ENCODE results near the gene ITGAE. TPM values are rescaled to one million over a fixed set of nuclear protein-coding genes. Genes with fewer than 3 reads are reported as not detected.
A peak's percentile ranks its signal among the peaks of the same experiment; 100 is the strongest.
"Not testable (repeated sequence)": the region's sequence is repeated elsewhere in the genome, so short reads cannot be mapped to it uniquely, and the experiment has no call there.

ITGAE gene
- total RNA-seq, 1 donor from 2014 or later, result 47.5 TPM

DNA sequence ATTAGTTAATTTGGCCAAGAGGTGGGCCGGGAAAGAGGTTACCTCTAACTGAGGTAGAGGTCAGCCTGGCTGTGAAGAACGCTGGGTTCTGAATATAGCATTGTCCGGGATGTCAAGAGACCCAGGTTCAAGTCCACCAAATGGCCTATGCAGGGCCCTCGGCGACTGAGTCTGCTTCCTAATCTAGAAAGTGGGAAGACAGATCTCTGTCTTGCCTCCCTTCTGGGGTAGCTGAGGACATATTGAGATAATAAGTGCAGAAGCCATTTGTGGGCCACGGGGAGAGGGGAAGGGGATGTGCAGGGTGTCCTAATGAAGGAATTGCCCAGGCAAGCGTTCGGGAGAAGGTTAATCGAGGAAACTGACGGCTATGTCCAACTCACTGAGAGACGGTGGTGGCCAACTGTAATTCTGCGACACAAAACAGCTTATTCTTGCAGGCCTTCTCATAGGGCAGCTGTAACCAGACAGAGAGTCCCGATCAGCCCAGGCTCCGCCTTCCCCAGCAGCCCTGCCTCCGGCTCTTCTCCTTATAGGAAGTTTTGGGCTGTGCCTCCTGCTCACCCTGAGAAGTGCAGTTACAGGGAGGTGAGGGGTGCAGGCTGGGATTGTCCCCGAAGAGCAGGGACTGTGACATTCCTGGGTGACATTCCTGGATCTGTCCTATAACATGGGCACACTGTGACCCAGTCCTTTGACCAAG, 61.4 kb downstream of the ITGAE start:
- H3K9ac ChIP-seq, result no peak overlapping the region

DNA sequence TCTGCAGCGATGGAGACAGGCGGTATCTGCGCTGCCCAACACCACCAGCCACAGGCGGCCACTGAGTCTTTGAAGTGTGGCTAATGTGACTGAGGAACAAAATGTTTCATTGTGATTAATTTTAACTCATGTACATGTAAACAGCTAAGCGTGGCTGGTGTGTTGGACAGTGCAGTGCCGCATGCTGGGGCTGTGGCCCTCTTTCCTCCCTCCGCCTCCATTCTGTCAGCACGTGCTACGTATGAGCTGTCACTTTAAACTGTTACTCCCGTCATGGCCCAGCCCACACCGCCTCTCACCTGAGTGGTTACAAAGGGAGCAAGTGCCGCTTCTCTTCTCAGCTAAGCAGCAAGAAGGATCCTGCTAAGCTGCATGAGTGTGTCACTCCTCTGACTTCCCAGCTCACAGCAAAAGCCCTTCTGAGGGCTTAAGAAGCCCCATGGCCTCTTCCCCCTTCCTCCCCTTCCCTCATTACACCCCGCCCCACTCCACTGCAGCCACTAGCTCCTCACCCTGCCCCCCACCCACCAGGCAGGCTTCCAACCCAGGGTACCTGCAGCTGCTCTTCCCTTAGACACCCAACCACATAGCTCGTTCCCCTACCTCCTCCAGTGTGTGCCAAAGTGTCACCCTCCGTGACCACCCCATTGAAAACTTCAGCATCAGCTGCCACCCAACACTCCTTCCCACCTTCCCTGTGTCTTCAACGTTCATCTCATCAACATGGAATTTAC, 62.3 kb downstream of the ITGAE start:
- TF ChIP-seq EZH2phosphoT487 (IDR thresholded peaks at IDR 0.05) (no peak), EZH2 (IDR thresholded peaks at IDR 0.05) (no peak)
- TF ChIP-seq, protein P1, sequence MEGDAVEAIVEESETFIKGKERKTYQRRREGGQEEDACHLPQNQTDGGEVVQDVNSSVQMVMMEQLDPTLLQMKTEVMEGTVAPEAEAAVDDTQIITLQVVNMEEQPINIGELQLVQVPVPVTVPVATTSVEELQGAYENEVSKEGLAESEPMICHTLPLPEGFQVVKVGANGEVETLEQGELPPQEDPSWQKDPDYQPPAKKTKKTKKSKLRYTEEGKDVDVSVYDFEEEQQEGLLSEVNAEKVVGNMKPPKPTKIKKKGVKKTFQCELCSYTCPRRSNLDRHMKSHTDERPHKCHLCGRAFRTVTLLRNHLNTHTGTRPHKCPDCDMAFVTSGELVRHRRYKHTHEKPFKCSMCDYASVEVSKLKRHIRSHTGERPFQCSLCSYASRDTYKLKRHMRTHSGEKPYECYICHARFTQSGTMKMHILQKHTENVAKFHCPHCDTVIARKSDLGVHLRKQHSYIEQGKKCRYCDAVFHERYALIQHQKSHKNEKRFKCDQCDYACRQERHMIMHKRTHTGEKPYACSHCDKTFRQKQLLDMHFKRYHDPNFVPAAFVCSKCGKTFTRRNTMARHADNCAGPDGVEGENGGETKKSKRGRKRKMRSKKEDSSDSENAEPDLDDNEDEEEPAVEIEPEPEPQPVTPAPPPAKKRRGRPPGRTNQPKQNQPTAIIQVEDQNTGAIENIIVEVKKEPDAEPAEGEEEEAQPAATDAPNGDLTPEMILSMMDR (IDR thresholded peaks at IDR 0.05), result no peak
- Histone ChIP-seq H4K20me1 (ENCODE audit: low read depth) (no peaks in the 10 kb centered on the region), H3K9me3 (ENCODE audit: low read depth) (no peaks in the 10 kb centered on the region), H3K36me3 (no peaks in the 10 kb centered on the region), H3K4me2 (peak overlapping the region; percentile 63), H2AFZ (replicated peaks) (no peak overlapping the region), H3K27me3 (peaks cover 7% of the 10 kb centered on the region), H3K4me1 (peaks cover 19% of the 10 kb centered on the region), H3K9ac (no peak overlapping the region), H3K4me3 (peak overlapping the region; percentile 37), H3F3A (ENCODE audit: low read depth) (peaks cover 15% of the 10 kb centered on the region), H3K79me2 (ENCODE audit: low read depth) (no peaks in the 10 kb centered on the region), H3K27ac (no peak overlapping the region)
- peaks cover 15% of the 10 kb centered on the region for H3K27me3 Mint-ChIP-seq (ENCODE audit: insufficient read depth, low read depth)
- H3K4me3 Mint-ChIP-seq, result peak overlapping the region; percentile 54
- H3K27ac Mint-ChIP-seq, result no peak overlapping the region
- H3K4me1 Mint-ChIP-seq, result peaks cover 30% of the 10 kb centered on the region
- no peaks in the 10 kb centered on the region for H3K9me3 Mint-ChIP-seq
- DNase-seq (ENCODE audit: low spot score), result peak; percentile 50
- no peaks in the 10 kb centered on the region for H3K36me3 Mint-ChIP-seq

More for the DNA sequence above, 61.4 kb downstream of the ITGAE start:
- Histone ChIP-seq H3K4me3 (no peak overlapping the region), H3K36me3 (no peaks in the 10 kb centered on the region), H3K27ac (no peak overlapping the region), H3F3A (ENCODE audit: low read depth) (peaks cover 15% of the 10 kb centered on the region), H3K27me3 (peaks cover 7% of the 10 kb centered on the region), H3K4me2 (peak overlapping the region; percentile 63), H3K4me1 (peaks cover 19% of the 10 kb centered on the region), H3K79me2 (ENCODE audit: low read depth) (no peaks in the 10 kb centered on the region), H4K20me1 (ENCODE audit: low read depth) (no peaks in the 10 kb centered on the region), H3K9me3 (ENCODE audit: low read depth) (no peaks in the 10 kb centered on the region), H2AFZ (replicated peaks) (no peak overlapping the region)
- Mint-ChIP-seq H3K27me3 (ENCODE audit: insufficient read depth, low read depth) (peaks cover 15% of the 10 kb centered on the region), H3K9me3 (no peaks in the 10 kb centered on the region), H3K36me3 (no peaks in the 10 kb centered on the region), H3K4me3 (peak overlapping the region; percentile 19), H3K27ac (peak overlapping the region; percentile 76), H3K4me1 (peaks cover 26% of the 10 kb centered on the region)
- no peak for TF ChIP-seq EZH2phosphoT487 (IDR thresholded peaks at IDR 0.05)
- TF ChIP-seq, protein P1 (IDR thresholded peaks at IDR 0.05), result no peak
- TF ChIP-seq EZH2 (IDR thresholded peaks at IDR 0.05), result no peak
- peak; percentile 37 for DNase-seq (ENCODE audit: low spot score)

DNA sequence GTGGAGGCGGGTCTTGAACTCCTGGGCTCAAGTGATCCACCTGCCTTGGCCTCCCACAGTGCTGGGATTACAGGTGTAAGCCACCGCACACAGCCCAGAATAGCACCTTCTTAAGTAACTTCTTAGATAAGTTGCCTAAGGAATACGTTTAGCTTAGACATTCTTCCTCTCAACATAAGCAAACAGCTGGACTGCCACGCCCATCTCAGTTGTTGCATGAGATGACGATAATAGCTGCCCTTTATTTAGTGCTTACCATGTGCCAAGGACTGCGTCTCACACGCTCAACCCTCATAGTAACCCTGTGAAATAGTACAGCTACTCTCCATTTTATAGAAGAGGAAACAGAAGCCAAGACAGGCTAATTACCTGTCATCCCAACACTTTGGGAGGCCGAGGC, 65.5 kb downstream of the ITGAE start:
- peaks cover 19% of the 10 kb centered on the region for H3F3A ChIP-seq (ENCODE audit: low read depth)
- Mint-ChIP-seq H3K4me1 (peaks cover 41% of the 10 kb centered on the region), H3K9me3 (no peaks in the 10 kb centered on the region), H3K27ac (no peak overlapping the region), H3K36me3 (peaks cover 2% of the 10 kb centered on the region), H3K27me3 (ENCODE audit: insufficient read depth, low read depth) (peaks cover 11% of the 10 kb centered on the region), H3K4me3 (no peak overlapping the region)
- H3K4me2 ChIP-seq, result no peak overlapping the region
- peaks cover 19% of the 10 kb centered on the region for H3K4me1 ChIP-seq
- DNase-seq (ENCODE audit: low spot score), result no peak
- no peaks in the 10 kb centered on the region for H3K36me3 ChIP-seq
- H3K9me3 ChIP-seq (ENCODE audit: low read depth), result no peaks in the 10 kb centered on the region
- no peak overlapping the region for H2AFZ ChIP-seq (replicated peaks)
- no peaks in the 10 kb centered on the region for H3K79me2 ChIP-seq (ENCODE audit: low read depth)
- no peak overlapping the region for H3K4me3 ChIP-seq
- TF ChIP-seq EZH2phosphoT487 (IDR thresholded peaks at IDR 0.05), result no peak
- TF ChIP-seq EZH2 (IDR thresholded peaks at IDR 0.05), result no peak
- TF ChIP-seq, protein P1 (IDR thresholded peaks at IDR 0.05), result no peak
- H3K27ac ChIP-seq, result no peak overlapping the region
- peaks cover 7% of the 10 kb centered on the region for H3K27me3 ChIP-seq
- no peaks in the 10 kb centered on the region for H4K20me1 ChIP-seq (ENCODE audit: low read depth)
- H3K9ac ChIP-seq, result no peak overlapping the region

DNA sequence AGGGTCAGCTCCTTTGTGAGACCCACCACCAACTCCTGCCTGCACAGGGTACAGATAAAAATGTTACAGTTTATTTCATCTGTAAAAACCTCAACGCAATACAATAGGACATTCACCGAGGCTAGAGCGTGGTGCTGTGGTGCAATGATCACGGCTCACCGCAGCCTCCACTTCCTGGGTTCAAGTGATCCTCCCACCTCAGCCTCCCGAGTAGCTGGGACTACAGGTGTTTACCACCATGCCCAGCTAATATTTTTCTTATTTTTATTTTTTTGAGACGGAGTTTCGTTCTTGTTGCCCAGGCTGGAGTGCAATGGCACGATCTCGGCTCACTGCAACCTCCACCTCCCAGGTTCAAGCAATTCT, 66.1 kb downstream of the ITGAE start:
- H3K4me3 ChIP-seq; H2AFZ ChIP-seq (replicated peaks); DNase-seq (ENCODE audit: low spot score); H3K27ac Mint-ChIP-seq; H3K4me2 ChIP-seq; H3K9ac ChIP-seq; H3K27me3 ChIP-seq; H3K79me2 ChIP-seq (ENCODE audit: low read depth); H4K20me1 ChIP-seq (ENCODE audit: low read depth); H3K36me3 ChIP-seq; H3K36me3 Mint-ChIP-seq; H3K9me3 ChIP-seq (ENCODE audit: low read depth); H3K4me3 Mint-ChIP-seq; H3K9me3 Mint-ChIP-seq; H3K27ac ChIP-seq: not testable (repeated sequence)
- H3F3A ChIP-seq (ENCODE audit: low read depth), result peaks cover 22% of the 10 kb centered on the region
- peaks cover 19% of the 10 kb centered on the region for H3K4me1 ChIP-seq
- peaks cover 43% of the 10 kb centered on the region for H3K4me1 Mint-ChIP-seq
- H3K27me3 Mint-ChIP-seq (ENCODE audit: insufficient read depth, low read depth), result peaks cover 14% of the 10 kb centered on the region
